ENCODE results near the gene CADPS2.

GRCh38 chr7:122682815-122683550 lies 203.3 kb downstream of the CADPS2 start:
- TF ChIP-seq POLR2A (IDR thresholded peaks at IDR 0.05) = no peak
- TF ChIP-seq CTCF (IDR thresholded peaks at IDR 0.05) = no peak
